ENCODE results near the gene DUXA. TPM values are rescaled to one million over a fixed set of nuclear protein-coding genes. Genes with fewer than 3 reads are reported as not detected.
"Not testable (repeated sequence)": the region's sequence is repeated elsewhere in the genome, so short reads cannot be mapped to it uniquely, and the experiment has no call there.

The DUXA gene
- total RNA-seq, result not detected
- not detected for polyA plus RNA-seq
- long read RNA-seq, donor 1, result 0 reads
- long read RNA-seq, donor 2, result 0 reads
- long read RNA-seq, donor 3, result 0 reads
- long read RNA-seq, donor 4, result 0 reads

- DNase-seq, result no peak
- Histone ChIP-seq H3K4me1 (ENCODE audit: control insufficient read depth, insufficient read depth, low read length) (no peaks in the 10 kb centered on the region), H3K9me3 (ENCODE audit: control insufficient read depth, low read length) (no peaks in the 10 kb centered on the region), H3K27me3 (ENCODE audit: control insufficient read depth, insufficient read depth) (no peaks in the 10 kb centered on the region), H3K4me3 (ENCODE audit: low read length) (no peak within 1 kb of the TSS), H3K27ac (ENCODE audit: low read length) (no peak within 1 kb of the TSS)
- no peak for ATAC-seq
- 83% methylated on average over 6 of the region's 6 CpGs for WGBS
- intact Hi-C loops (cut with DNase I), result no loop called here
Observed at GRCh38 chr19:57167385-57167784, at the start of gene DUXA. Gene DUXA, minus strand, starts transcription at chr19:57167485. Its CDS starts 42 bp downstream, at chr19:57167443.

GRCh38 chr19:57212109-57212508 is 44.8 kb upstream of the DUXA start:
- DNase-seq (no peak), ATAC-seq (no peak)
- intact Hi-C loops (cut with DNase I), result no loop called here
- Histone ChIP-seq H3K27ac (ENCODE audit: low read length) (no peak overlapping the region), H3K4me3 (ENCODE audit: low read length) (no peak overlapping the region), H3K4me1 (ENCODE audit: control insufficient read depth, insufficient read depth, low read length) (no peaks in the 10 kb centered on the region), H3K9me3 (ENCODE audit: control insufficient read depth, low read length) (no peaks in the 10 kb centered on the region), H3K27me3 (ENCODE audit: control insufficient read depth, insufficient read depth) (no peaks in the 10 kb centered on the region)
- WGBS, result 95% methylated on average over 7 of the region's 7 CpGs

- Histone ChIP-seq H3K4me3 (ENCODE audit: low read length) (no peak overlapping the region), H3K9me3 (ENCODE audit: control insufficient read depth, low read length) (no peaks in the 10 kb centered on the region), H3K27ac (ENCODE audit: low read length) (no peak overlapping the region), H3K27me3 (ENCODE audit: control insufficient read depth, insufficient read depth) (no peaks in the 10 kb centered on the region), H3K4me1 (ENCODE audit: control insufficient read depth, insufficient read depth, low read length) (no peaks in the 10 kb centered on the region)
- DNase-seq, result no peak
- WGBS, result 82% methylated on average over 4 of the region's 4 CpGs
- intact Hi-C loops (cut with DNase I), result no loop called here
- no peak for ATAC-seq
Observed at GRCh38 chr19:57210381-57210780, 43.1 kb upstream of the DUXA start.

- ATAC-seq, result no peak
- intact Hi-C loops (cut with DNase I), result no loop called here
- 88% methylated on average over 5 of the region's 5 CpGs for WGBS
Observed at GRCh38 chr19:57202160-57202559, 34.9 kb upstream of the DUXA start.

GRCh38 chr19:57197874-57198273 is 30.6 kb upstream of the DUXA start:
- H3K4me3 ChIP-seq (ENCODE audit: low read length); H3K27me3 ChIP-seq (ENCODE audit: control insufficient read depth, insufficient read depth); H3K4me1 ChIP-seq (ENCODE audit: control insufficient read depth, insufficient read depth, low read length); H3K9me3 ChIP-seq (ENCODE audit: control insufficient read depth, low read length); ATAC-seq; DNase-seq; H3K27ac ChIP-seq (ENCODE audit: low read length); intact Hi-C loops (cut with DNase I): not testable (repeated sequence)
- 96% methylated on average over 6 of the region's 6 CpGs for WGBS

More at GRCh38 chr19:57202160-57202559, 34.9 kb upstream of the DUXA start:
- no peak for DNase-seq
- H3K4me3 ChIP-seq (ENCODE audit: low read length), result no peak overlapping the region
- H3K9me3 ChIP-seq (ENCODE audit: control insufficient read depth, low read length), result no peaks in the 10 kb centered on the region
- no peaks in the 10 kb centered on the region for H3K4me1 ChIP-seq (ENCODE audit: control insufficient read depth, insufficient read depth, low read length)
- H3K27me3 ChIP-seq (ENCODE audit: control insufficient read depth, insufficient read depth), result no peaks in the 10 kb centered on the region
- no peak overlapping the region for H3K27ac ChIP-seq (ENCODE audit: low read length)

- Histone ChIP-seq H3K4me3 (ENCODE audit: low read length) (no peak overlapping the region), H3K27ac (ENCODE audit: low read length) (no peak overlapping the region), H3K4me1 (ENCODE audit: control insufficient read depth, insufficient read depth, low read length) (peaks cover 9% of the 10 kb centered on the region), H3K27me3 (ENCODE audit: control insufficient read depth, insufficient read depth) (no peaks in the 10 kb centered on the region), H3K9me3 (ENCODE audit: control insufficient read depth, low read length) (no peaks in the 10 kb centered on the region)
- intact Hi-C loops (cut with DNase I), result no loop called here
- DNase-seq (no peak), ATAC-seq (no peak)
- 76% methylated on average over 5 of the region's 5 CpGs for WGBS
Observed at GRCh38 chr19:57192993-57193392, 25.7 kb upstream of the DUXA start.

GRCh38 chr19:57192077-57192420 is 24.8 kb upstream of the DUXA start:
- Histone ChIP-seq H3K27me3 (ENCODE audit: control insufficient read depth, insufficient read depth) (no peaks in the 10 kb centered on the region), H3K4me3 (ENCODE audit: low read length) (peak overlapping the region; percentile 88), H3K9me3 (ENCODE audit: control insufficient read depth, low read length) (no peaks in the 10 kb centered on the region), H3K4me1 (ENCODE audit: control insufficient read depth, insufficient read depth, low read length) (peaks cover 9% of the 10 kb centered on the region), H3K27ac (ENCODE audit: low read length) (no peak overlapping the region)
- ATAC-seq (peak in 1 of 2 donors; percentile 10), DNase-seq (no peak)
- intact Hi-C loops (cut with DNase I), result no loop called here
- 7% methylated on average over 9 of the region's 9 CpGs for WGBS

- Histone ChIP-seq H3K27me3 (ENCODE audit: control insufficient read depth, insufficient read depth) (no peaks in the 10 kb centered on the region), H3K9me3 (ENCODE audit: control insufficient read depth, low read length) (no peaks in the 10 kb centered on the region), H3K4me1 (ENCODE audit: control insufficient read depth, insufficient read depth, low read length) (peaks cover 9% of the 10 kb centered on the region), H3K27ac (ENCODE audit: low read length) (peak within 1 kb of the TSS; percentile 76), H3K4me3 (ENCODE audit: low read length) (peak within 1 kb of the TSS; percentile 88)
- DNase-seq, result peak; percentile 96 to 98 (median 97)
- intact Hi-C loops (cut with DNase I), result no loop called here
- peak; percentile 99 for ATAC-seq
- under 1% methylated on average over 81 of the region's 81 CpGs for WGBS
Observed at GRCh38 chr19:57191141-57192076, 24.1 kb upstream of the DUXA start, which contains the start of gene ZNF264. Gene ZNF264, plus strand, starts transcription at chr19:57191500. Its CDS starts 414 bp downstream, at chr19:57191914.

GRCh38 chr19:57190301-57190700 is 23.0 kb upstream of the DUXA start:
- no peak for DNase-seq
- ATAC-seq, result no peak
- WGBS, result 87% methylated on average over 3 of the region's 3 CpGs
- Histone ChIP-seq H3K27ac (ENCODE audit: low read length) (no peak overlapping the region), H3K4me3 (ENCODE audit: low read length) (no peak overlapping the region), H3K9me3 (ENCODE audit: control insufficient read depth, low read length) (no peaks in the 10 kb centered on the region), H3K4me1 (ENCODE audit: control insufficient read depth, insufficient read depth, low read length) (peaks cover 9% of the 10 kb centered on the region), H3K27me3 (ENCODE audit: control insufficient read depth, insufficient read depth) (no peaks in the 10 kb centered on the region)
- intact Hi-C loops (cut with DNase I), result no loop called here

GRCh38 chr19:57171551-57172081 is 4.3 kb upstream of the DUXA start:
- peak overlapping the region; percentile 17 for H3K27ac ChIP-seq (ENCODE audit: low read length)
- 3% methylated on average over 33 of the region's 42 CpGs for WGBS
- DNase-seq (peak; percentile 69 to 83 (median 80)), ATAC-seq (peak; percentile 83 to 86)
- H3K9me3 ChIP-seq (ENCODE audit: control insufficient read depth, low read length), result no peaks in the 10 kb centered on the region
- no peaks in the 10 kb centered on the region for H3K27me3 ChIP-seq (ENCODE audit: control insufficient read depth, insufficient read depth)
- H3K4me1 ChIP-seq (ENCODE audit: control insufficient read depth, insufficient read depth, low read length), result no peaks in the 10 kb centered on the region
- intact Hi-C loops (cut with DNase I), result no loop called here
- H3K4me3 ChIP-seq (ENCODE audit: low read length), result peak overlapping the region; percentile 83

GRCh38 chr19:57165846-57166245 is 1.4 kb downstream of the DUXA start:
- no peak overlapping the region for H3K4me3 ChIP-seq (ENCODE audit: low read length)
- no peaks in the 10 kb centered on the region for H3K4me1 ChIP-seq (ENCODE audit: control insufficient read depth, insufficient read depth, low read length)
- DNase-seq, result no peak
- WGBS, result 67% methylated on average over 7 of the region's 7 CpGs
- no peaks in the 10 kb centered on the region for H3K9me3 ChIP-seq (ENCODE audit: control insufficient read depth, low read length)
- intact Hi-C loops (cut with DNase I), result no loop called here
- H3K27me3 ChIP-seq (ENCODE audit: control insufficient read depth, insufficient read depth), result no peaks in the 10 kb centered on the region
- H3K27ac ChIP-seq (ENCODE audit: low read length), result no peak overlapping the region
- ATAC-seq, result no peak

Data from right cardiac atrium (tissue), 5 donors.